Panc1 (cell line): ENCODE results near the gene WFDC2.

ENCODE experiments used
- REST ChIP-seq, 2 experiments: IDR thresholded peaks; 2 replicates each; pipeline ENCODE4 v1.6.1; 2011 to 2012; ENCODE audit warnings: low read depth in 2 of 2, control low read depth in 1 of 2, low read length in 1 of 2, mild to moderate bottlenecking in 1 of 2, moderate library complexity in 1 of 2; ENCODE audit not compliant: insufficient read depth in 1 of 2
- SIN3A ChIP-seq: IDR thresholded peaks from 2 replicates; pipeline ENCODE4 v1.6.1; 2012; ENCODE audit warnings: low read depth, mild to moderate bottlenecking, low read length, moderate library complexity, borderline replicate concordance; ENCODE audit not compliant: insufficient read depth
- TF ChIP-seq, protein P1 (sequence below): fragments of 450-650 bp; IDR thresholded peaks from 2 replicates; pipeline ENCODE4 v1.5.1; 2017; ENCODE audit warnings: mild to moderate bottlenecking

- TF ChIP-seq, protein P1, sequence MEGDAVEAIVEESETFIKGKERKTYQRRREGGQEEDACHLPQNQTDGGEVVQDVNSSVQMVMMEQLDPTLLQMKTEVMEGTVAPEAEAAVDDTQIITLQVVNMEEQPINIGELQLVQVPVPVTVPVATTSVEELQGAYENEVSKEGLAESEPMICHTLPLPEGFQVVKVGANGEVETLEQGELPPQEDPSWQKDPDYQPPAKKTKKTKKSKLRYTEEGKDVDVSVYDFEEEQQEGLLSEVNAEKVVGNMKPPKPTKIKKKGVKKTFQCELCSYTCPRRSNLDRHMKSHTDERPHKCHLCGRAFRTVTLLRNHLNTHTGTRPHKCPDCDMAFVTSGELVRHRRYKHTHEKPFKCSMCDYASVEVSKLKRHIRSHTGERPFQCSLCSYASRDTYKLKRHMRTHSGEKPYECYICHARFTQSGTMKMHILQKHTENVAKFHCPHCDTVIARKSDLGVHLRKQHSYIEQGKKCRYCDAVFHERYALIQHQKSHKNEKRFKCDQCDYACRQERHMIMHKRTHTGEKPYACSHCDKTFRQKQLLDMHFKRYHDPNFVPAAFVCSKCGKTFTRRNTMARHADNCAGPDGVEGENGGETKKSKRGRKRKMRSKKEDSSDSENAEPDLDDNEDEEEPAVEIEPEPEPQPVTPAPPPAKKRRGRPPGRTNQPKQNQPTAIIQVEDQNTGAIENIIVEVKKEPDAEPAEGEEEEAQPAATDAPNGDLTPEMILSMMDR: peak; percentile 77
- TF ChIP-seq SIN3A (no peak), REST (IDR thresholded peaks at IDR 0.05; ENCODE audit: insufficient read depth in 1 of 2, low read depth in 2 of 2, low read length in 1 of 2) (no peak)
Measured at GRCh38 chr20:45450097-45450818, 19.3 kb upstream of the WFDC2 start.
